Kidney epithelial cell (primary cell): ENCODE data around the gene ERC2. TPM values are rescaled to one million over a fixed set of nuclear protein-coding genes. Genes with fewer than 3 reads are reported as not detected.
"Not testable (repeated sequence)": the region's sequence is repeated elsewhere in the genome, so short reads cannot be mapped to it uniquely, and the experiment has no call there.

ENCODE experiments used
- DNase-seq: peaks from one replicate; pipeline ENCODE4 v3.0.0-alpha.2; 2010; ENCODE audit warnings: low read depth
- H3K27me3 ChIP-seq: 2 replicates; pipeline ENCODE4 v1.6.0; 2011; ENCODE audit warnings: low read length; ENCODE audit not compliant: control insufficient read depth, insufficient read depth
- H3K36me3 ChIP-seq: 2 replicates; pipeline ENCODE4 v1.5.1; 2011; ENCODE audit warnings: low read length; ENCODE audit not compliant: control insufficient read depth, insufficient read depth
- H3K4me3 ChIP-seq: 2 replicates; pipeline ENCODE4 v1.5.1; 2011; ENCODE audit warnings: low read depth, mild to moderate bottlenecking, control low read depth, low read length
- CTCF ChIP-seq: IDR thresholded peaks from 2 replicates; pipeline ENCODE4 v1.5.1; 2011; ENCODE audit warnings: mild to moderate bottlenecking, moderate library complexity, low read length, control low read depth, inconsistent platforms; ENCODE audit not compliant: insufficient read depth, poor library complexity, severe bottlenecking
- total RNA-seq: library from RNA; depleted of rRNA; stranded (reverse); fragments of >200 nt; gene quantifications from 2 replicates; pipeline ENCODE4 v1.2.3, GENCODE V29; 2015

Gene ERC2
- total RNA-seq, 1 donor from 2014 or later, result 17.0 TPM

- DNase-seq, result no peak
- H3K36me3 ChIP-seq, result no peaks in the 10 kb centered on the region
- no peak overlapping the region for H3K4me3 ChIP-seq
- no peaks in the 10 kb centered on the region for H3K27me3 ChIP-seq
- TF ChIP-seq CTCF, result no peak
Observed at GRCh38 chr3:55854494-55854893, 613.8 kb downstream of the ERC2 start.

GRCh38 chr3:55852326-55852725 lies 615.9 kb downstream of the ERC2 start:
- Histone ChIP-seq H3K27me3 (no peaks in the 10 kb centered on the region), H3K36me3 (no peaks in the 10 kb centered on the region), H3K4me3 (no peak overlapping the region)
- no peak for DNase-seq
- no peak for TF ChIP-seq CTCF

- no peak for DNase-seq
- TF ChIP-seq CTCF, result no peak
- H3K36me3 ChIP-seq, result no peaks in the 10 kb centered on the region
- no peaks in the 10 kb centered on the region for H3K27me3 ChIP-seq
- no peak overlapping the region for H3K4me3 ChIP-seq
Observed at GRCh38 chr3:55842204-55842603, 626.1 kb downstream of the ERC2 start.

- H3K27me3 ChIP-seq, H3K4me3 ChIP-seq, DNase-seq, H3K36me3 ChIP-seq: not testable (repeated sequence)
Observed at GRCh38 chr3:55831876-55832275, 636.4 kb downstream of the ERC2 start.

- DNase-seq, result no peak
- Histone ChIP-seq H3K36me3 (no peaks in the 10 kb centered on the region), H3K4me3 (no peak overlapping the region), H3K27me3 (no peaks in the 10 kb centered on the region)
- TF ChIP-seq CTCF, result no peak
Observed at GRCh38 chr3:55828712-55829111, 639.6 kb downstream of the ERC2 start.

- no peaks in the 10 kb centered on the region for H3K27me3 ChIP-seq
- no peak overlapping the region for H3K4me3 ChIP-seq
- DNase-seq, result no peak
- H3K36me3 ChIP-seq, result no peaks in the 10 kb centered on the region
- no peak for TF ChIP-seq CTCF
Observed at GRCh38 chr3:55827786-55828185, 640.5 kb downstream of the ERC2 start.
